Activated CD4-positive, alpha-beta T cell treated with anti-CD3 and anti-CD28 coated beads, Interleukin-2, amount 10 ng/mL, durations not matched to agents 24 days and 14 days (primary cell): ENCODE measurements around the gene RBM38. TPM values are rescaled to one million over a fixed set of nuclear protein-coding genes. Genes with fewer than 3 reads are reported as not detected.
A peak's percentile ranks its signal among the peaks of the same experiment; 100 is the strongest.

Source experiments
- DNase-seq: peaks from one replicate; pipeline ENCODE4 v3.0.0; 2022
- H3K27ac Mint-ChIP-seq: one replicate; pipeline ENCODE4 v1.8.0; 2022; ENCODE audit warnings: mild to moderate bottlenecking, mixed read lengths
- H3K27me3 Mint-ChIP-seq: one replicate; pipeline ENCODE4 v1.8.0; 2022; ENCODE audit warnings: mixed read lengths
- H3K36me3 Mint-ChIP-seq: one replicate; pipeline ENCODE4 v1.8.0; 2022; ENCODE audit warnings: low read depth, mild to moderate bottlenecking, mixed read lengths
- H3K4me1 Mint-ChIP-seq: one replicate; pipeline ENCODE4 v1.8.0; 2021; ENCODE audit warnings: mixed read lengths
- H3K4me3 Mint-ChIP-seq: one replicate; pipeline ENCODE4 v1.8.0; 2022; ENCODE audit warnings: mild to moderate bottlenecking, moderate library complexity, mixed read lengths
- H3K9me3 Mint-ChIP-seq: one replicate; pipeline ENCODE4 v1.8.0; 2021; ENCODE audit warnings: mixed read lengths
- intact Hi-C: fragments of 100-400 bp; cut with micrococcal nuclease; formaldehyde crosslinking; loops from one replicate; pipeline ENCODE4 v1.15.1; 2023
- total RNA-seq: library from RNA; stranded (reverse); gene quantifications from 2 replicates; pipeline ENCODE4 v1.2.3, GENCODE V29; 2022

The RBM38 gene
- total RNA-seq, 1 donor from 2014 or later = 100 TPM

DNA sequence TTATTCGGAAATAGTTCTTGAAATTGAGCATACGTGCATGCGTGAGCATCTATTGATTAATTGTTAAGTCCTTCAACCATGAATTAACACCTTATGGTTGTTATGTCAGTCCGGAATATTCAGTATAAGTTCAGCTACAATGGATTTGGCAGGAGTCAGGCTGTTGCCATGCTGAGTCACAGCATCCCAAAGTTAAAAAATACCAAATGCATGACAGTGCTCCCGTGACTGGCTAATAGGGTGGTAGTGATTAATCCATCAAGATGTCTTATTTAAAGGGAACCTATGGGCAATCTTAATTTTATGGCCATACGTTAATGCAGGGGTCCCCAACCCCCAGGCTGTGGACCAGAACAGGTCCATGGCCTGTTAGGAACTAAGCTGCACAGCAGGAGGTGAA is 29.7 kb upstream of the RBM38 start:
- H3K4me1 Mint-ChIP-seq = peaks cover 4% of the 10 kb centered on the region
- peaks cover 25% of the 10 kb centered on the region for H3K36me3 Mint-ChIP-seq
- no peak overlapping the region for H3K27ac Mint-ChIP-seq
- H3K27me3 Mint-ChIP-seq = no peaks in the 10 kb centered on the region
- H3K9me3 Mint-ChIP-seq = no peaks in the 10 kb centered on the region
- intact Hi-C loops = no loop called here
- H3K4me3 Mint-ChIP-seq = no peak overlapping the region
- no peak for DNase-seq

GRCh38 chr20:57364451-57364850 is 26.7 kb upstream of the RBM38 start:
- Mint-ChIP-seq H3K27me3 (no peaks in the 10 kb centered on the region), H3K4me3 (no peak overlapping the region), H3K4me1 (peaks cover 2% of the 10 kb centered on the region), H3K9me3 (no peaks in the 10 kb centered on the region), H3K27ac (no peak overlapping the region), H3K36me3 (peaks cover 43% of the 10 kb centered on the region)
- intact Hi-C loops = no loop called here
- no peak for DNase-seq

- intact Hi-C loops = no loop called here
- Mint-ChIP-seq H3K27me3 (no peaks in the 10 kb centered on the region), H3K36me3 (peaks cover 76% of the 10 kb centered on the region), H3K4me1 (peaks cover 6% of the 10 kb centered on the region), H3K9me3 (no peaks in the 10 kb centered on the region), H3K4me3 (no peak overlapping the region), H3K27ac (no peak overlapping the region)
- DNase-seq = no peak
Observed at GRCh38 chr20:57369596-57369995, 21.6 kb upstream of the RBM38 start.

DNA sequence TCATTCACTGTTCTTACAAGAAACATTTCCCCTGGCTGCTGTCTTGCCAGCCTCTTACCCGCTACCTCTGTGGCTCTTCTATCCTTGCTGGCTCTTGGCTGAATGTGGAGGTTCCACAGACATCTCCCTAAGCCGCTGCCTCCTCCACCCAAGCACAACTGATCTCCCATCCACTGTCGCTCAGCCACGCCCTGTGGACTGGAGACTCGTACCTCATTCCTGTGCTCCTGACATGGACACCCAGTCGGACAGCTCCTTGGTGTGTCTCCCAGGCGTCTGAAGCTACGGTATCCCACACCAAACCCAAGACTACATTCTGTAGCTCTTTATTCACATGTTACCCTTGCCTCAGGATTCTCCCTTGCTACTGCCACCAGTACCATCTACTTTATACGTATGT is 20.9 kb upstream of the RBM38 start:
- Mint-ChIP-seq H3K27ac (peak overlapping the region; percentile 42), H3K36me3 (peaks cover 81% of the 10 kb centered on the region), H3K4me1 (peaks cover 6% of the 10 kb centered on the region), H3K27me3 (no peaks in the 10 kb centered on the region), H3K4me3 (no peak overlapping the region), H3K9me3 (no peaks in the 10 kb centered on the region)
- DNase-seq = no peak
- intact Hi-C loops = no loop called here

DNA sequence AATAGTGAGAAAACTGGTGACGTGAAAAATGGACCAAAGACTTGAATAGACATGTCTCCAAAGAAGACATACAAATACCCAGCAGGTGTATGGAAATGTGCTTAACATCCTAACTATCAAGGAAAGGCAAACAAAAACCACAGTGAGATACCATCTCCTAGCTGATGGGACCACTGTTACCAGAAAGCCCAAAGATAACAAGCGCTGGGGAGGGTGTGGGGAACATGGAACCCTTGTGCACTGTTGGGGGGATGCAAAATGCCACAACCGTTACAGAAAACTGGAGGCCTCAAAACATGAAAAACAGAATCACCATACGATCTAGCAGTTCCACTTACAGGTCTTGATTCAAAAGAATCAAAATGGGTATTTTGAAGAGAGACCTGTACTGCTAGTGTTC is 19.8 kb upstream of the RBM38 start:
- H3K9me3 Mint-ChIP-seq = no peaks in the 10 kb centered on the region
- H3K36me3 Mint-ChIP-seq = peaks cover 83% of the 10 kb centered on the region
- DNase-seq = no peak
- no peaks in the 10 kb centered on the region for H3K27me3 Mint-ChIP-seq
- no peak overlapping the region for H3K4me3 Mint-ChIP-seq
- no peak overlapping the region for H3K27ac Mint-ChIP-seq
- intact Hi-C loops = no loop called here
- H3K4me1 Mint-ChIP-seq = peaks cover 6% of the 10 kb centered on the region

DNA sequence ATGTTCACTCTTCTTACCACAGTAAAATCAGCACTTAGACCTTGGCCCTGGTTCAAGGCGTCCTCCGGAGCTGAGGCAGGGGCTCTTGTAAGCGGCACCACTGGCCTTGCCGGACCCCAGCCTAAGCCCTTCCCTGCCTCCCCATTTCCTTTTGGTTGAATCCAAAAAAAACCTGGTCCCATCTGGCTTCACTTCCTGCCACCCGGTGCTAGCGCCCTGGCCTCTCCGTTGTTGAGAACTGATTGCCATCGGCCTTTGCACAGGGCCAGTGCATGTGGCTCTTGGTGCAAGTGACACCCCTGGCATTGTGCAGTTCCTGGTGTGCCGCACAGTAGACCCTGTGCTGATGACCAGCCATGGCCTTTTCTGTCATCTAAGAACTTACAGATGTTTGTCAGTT is 19.0 kb upstream of the RBM38 start:
- Mint-ChIP-seq H3K4me1 (peaks cover 6% of the 10 kb centered on the region), H3K9me3 (no peaks in the 10 kb centered on the region), H3K27ac (no peak overlapping the region), H3K36me3 (peaks cover 84% of the 10 kb centered on the region), H3K4me3 (no peak overlapping the region), H3K27me3 (no peaks in the 10 kb centered on the region)
- intact Hi-C loops = no loop called here
- no peak for DNase-seq

- Mint-ChIP-seq H3K36me3 (peaks cover 89% of the 10 kb centered on the region), H3K4me1 (peaks cover 6% of the 10 kb centered on the region), H3K4me3 (no peak overlapping the region), H3K27ac (no peak overlapping the region), H3K27me3 (no peaks in the 10 kb centered on the region), H3K9me3 (no peaks in the 10 kb centered on the region)
- intact Hi-C loops = no loop called here
- no peak for DNase-seq
Observed at GRCh38 chr20:57372581-57373350, 18.4 kb upstream of the RBM38 start.

GRCh38 chr20:57374343-57374930 is 16.8 kb upstream of the RBM38 start:
- H3K27ac Mint-ChIP-seq = no peak overlapping the region

DNA sequence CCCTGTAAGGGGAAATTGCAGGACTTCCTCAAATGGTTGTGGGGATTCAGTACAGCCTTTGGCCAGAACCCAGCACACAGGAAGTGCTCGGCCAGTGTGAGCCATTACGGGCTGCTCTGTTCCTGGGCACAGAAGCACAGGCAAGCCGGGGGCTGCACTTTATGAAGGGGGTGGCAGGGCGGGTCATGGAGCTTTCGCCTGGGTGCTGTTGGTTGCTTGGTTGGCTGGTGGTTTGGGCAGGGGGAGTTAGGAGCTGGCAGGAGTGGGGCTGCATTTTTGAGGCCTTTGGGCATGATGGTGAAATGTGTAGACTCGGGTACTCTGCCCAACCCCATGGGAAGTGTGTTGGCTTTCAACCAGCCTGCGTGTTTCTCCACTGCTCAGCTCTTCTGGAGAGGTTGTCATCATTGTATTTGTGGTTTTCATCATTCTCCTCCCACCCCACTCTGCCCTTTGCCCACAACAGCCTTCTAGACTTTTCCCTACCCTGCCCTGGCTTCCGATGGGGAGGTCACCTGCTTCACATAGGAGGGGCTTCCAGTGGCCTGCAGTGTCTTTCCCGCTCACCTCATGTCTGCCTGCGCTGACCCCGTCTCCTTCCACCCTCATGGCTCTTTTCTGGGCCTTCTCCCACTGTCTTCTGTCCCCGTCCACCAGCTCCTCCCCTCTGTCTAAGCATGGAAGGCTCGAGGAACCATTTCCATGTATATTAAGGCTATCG is 16.1 kb upstream of the RBM38 start:
- Mint-ChIP-seq H3K36me3 (peaks cover 83% of the 10 kb centered on the region), H3K9me3 (no peaks in the 10 kb centered on the region), H3K27me3 (no peaks in the 10 kb centered on the region), H3K4me3 (no peak overlapping the region), H3K27ac (peak overlapping the region; percentile 24), H3K4me1 (peaks cover 6% of the 10 kb centered on the region)
- no peak for DNase-seq
- intact Hi-C loops = no loop called here

More at GRCh38 chr20:57374343-57374930, 16.8 kb upstream of the RBM38 start:
- no peak for DNase-seq
- intact Hi-C loops = no loop called here
- Mint-ChIP-seq H3K9me3 (no peaks in the 10 kb centered on the region), H3K36me3 (peaks cover 85% of the 10 kb centered on the region), H3K27me3 (no peaks in the 10 kb centered on the region), H3K4me3 (no peak overlapping the region), H3K4me1 (peaks cover 6% of the 10 kb centered on the region)

DNA sequence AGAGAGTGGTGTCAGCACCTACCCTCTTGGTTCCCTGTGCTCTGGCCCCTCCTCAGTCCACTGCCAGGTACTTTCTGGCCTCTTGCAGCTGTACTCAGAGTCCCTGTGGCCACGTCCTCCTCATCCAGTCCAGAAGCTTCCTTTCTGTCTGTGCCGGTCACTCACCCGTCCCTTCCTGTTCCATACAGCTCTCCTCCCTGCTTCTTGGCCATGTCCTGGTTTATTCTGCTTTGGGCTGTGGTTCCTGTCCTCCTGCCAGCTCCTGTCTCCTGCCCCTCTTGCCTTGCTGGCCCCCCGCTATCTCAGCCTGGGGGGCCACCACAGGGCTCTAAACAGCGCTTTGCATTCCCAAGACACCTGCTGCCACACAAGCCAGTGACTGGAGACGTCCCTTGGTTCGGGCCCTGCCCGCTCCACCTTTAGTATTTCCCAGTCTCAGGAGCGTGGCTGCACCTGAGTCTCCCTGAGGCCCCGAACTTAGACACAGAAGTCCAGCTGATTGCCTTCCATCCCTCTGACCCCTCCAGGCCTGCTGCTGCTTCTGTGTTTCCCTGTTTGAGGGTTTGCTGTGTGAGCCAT is 15.5 kb upstream of the RBM38 start:
- no peak for DNase-seq
- intact Hi-C loops = no loop called here
- Mint-ChIP-seq H3K9me3 (no peaks in the 10 kb centered on the region), H3K4me3 (no peak overlapping the region), H3K27ac (peak overlapping the region; percentile 37), H3K4me1 (peaks cover 6% of the 10 kb centered on the region), H3K27me3 (no peaks in the 10 kb centered on the region), H3K36me3 (peaks cover 78% of the 10 kb centered on the region)

GRCh38 chr20:57377350-57377749 is 13.8 kb upstream of the RBM38 start:
- Mint-ChIP-seq H3K27ac (no peak overlapping the region), H3K9me3 (no peaks in the 10 kb centered on the region), H3K36me3 (peaks cover 68% of the 10 kb centered on the region), H3K4me1 (peaks cover 15% of the 10 kb centered on the region), H3K4me3 (no peak overlapping the region), H3K27me3 (no peaks in the 10 kb centered on the region)
- no peak for DNase-seq
- intact Hi-C loops = no loop called here

DNA sequence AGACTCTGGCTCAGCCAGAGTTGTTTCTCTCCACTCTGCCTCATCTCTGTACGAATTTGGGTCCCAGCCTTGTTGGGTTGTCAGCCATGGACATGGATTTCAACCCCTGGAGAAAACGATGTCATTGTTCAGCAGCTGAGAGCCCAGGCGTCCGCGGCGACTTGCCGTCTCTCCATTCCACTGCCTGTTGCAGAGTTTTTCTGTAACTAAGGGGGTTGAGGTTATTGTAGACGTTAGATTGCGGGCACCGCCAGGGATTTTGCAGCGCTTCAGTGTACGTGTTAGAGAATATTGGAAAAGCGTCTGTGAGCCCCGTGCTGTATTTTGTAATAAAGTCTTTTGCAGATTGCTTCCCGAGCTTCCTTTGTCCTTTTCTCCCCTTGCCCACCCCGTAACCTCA is 13.1 kb upstream of the RBM38 start:
- H3K27me3 Mint-ChIP-seq = no peaks in the 10 kb centered on the region
- H3K4me1 Mint-ChIP-seq = peaks cover 21% of the 10 kb centered on the region
- peaks cover 63% of the 10 kb centered on the region for H3K36me3 Mint-ChIP-seq
- intact Hi-C loops = no loop called here
- no peak overlapping the region for H3K27ac Mint-ChIP-seq
- no peaks in the 10 kb centered on the region for H3K9me3 Mint-ChIP-seq
- DNase-seq = no peak
- H3K4me3 Mint-ChIP-seq = no peak overlapping the region

DNA sequence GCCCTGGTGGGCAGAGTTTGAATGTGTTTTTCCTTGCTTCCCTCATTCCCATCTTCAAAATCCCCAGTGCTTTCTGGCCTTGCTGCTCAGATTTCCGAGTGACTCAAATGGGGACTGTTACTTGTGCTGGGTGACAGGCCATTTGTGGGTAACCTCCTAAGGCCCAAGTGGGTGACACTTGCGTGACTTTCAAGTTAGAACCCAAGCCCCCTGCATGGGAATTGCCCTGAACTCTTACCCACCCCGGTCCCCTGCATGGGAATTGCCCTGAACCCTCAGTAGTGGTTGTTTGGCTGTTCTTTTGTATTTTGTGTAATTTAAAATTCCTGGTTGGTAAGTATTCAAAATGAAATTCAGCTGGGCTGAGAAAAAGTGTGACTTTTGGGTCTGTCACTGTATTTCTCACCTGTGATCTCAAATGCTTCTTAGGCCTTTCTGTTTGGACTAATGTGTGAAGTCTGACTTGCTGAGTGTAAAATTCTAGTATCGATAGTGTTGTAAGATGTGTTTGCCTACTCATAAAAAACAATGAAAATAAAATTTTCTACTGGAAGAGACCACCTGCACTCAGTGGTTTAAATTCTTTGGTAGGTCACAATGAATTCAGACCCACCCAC is 12.4 kb upstream of the RBM38 start:
- H3K4me3 Mint-ChIP-seq = no peak overlapping the region
- H3K4me1 Mint-ChIP-seq = peaks cover 19% of the 10 kb centered on the region
- no peaks in the 10 kb centered on the region for H3K9me3 Mint-ChIP-seq
- intact Hi-C loops = no loop called here
- H3K27me3 Mint-ChIP-seq = no peaks in the 10 kb centered on the region
- H3K36me3 Mint-ChIP-seq = peaks cover 57% of the 10 kb centered on the region
- no peak overlapping the region for H3K27ac Mint-ChIP-seq
- no peak for DNase-seq

- H3K27ac Mint-ChIP-seq = no peak overlapping the region
- H3K27me3 Mint-ChIP-seq = no peaks in the 10 kb centered on the region
- peaks cover 56% of the 10 kb centered on the region for H3K36me3 Mint-ChIP-seq
- H3K9me3 Mint-ChIP-seq = no peaks in the 10 kb centered on the region
- no peak for DNase-seq
- intact Hi-C loops = no loop called here
- H3K4me1 Mint-ChIP-seq = peaks cover 18% of the 10 kb centered on the region
- no peak overlapping the region for H3K4me3 Mint-ChIP-seq
Observed at GRCh38 chr20:57379263-57379647, 11.9 kb upstream of the RBM38 start.
